HCT116 (cell line): ENCODE results near the gene GOLGA2. TPM values are rescaled to one million over a fixed set of nuclear protein-coding genes. Genes with fewer than 3 reads are reported as not detected.

Source experiments
- ATAC-seq: fragments of 200-7000 bp; cut with Tn5 transposase; 2 replicates; pipeline ENCODE4 v1.9.1; 2020; ENCODE audit warnings: mild to moderate bottlenecking, moderate library complexity
- BruUV-seq: library from RNA; stranded (reverse); fragments of 400-500 nt; replicated peaks from 2 replicates; lab custom pipeline; 2021; lab: Mats Ljungman, UMichigan
- CTCF ChIA-PET: fragments of 300-600 bp; sonication (Branson Sonifier 250); formaldehyde crosslinking; loops from one replicate; lab custom pipeline; 2021; ENCODE audit warnings: antibody characterized with exemption; lab: Charles Lee
- POLR2A ChIA-PET: fragments of 300-600, 350-600 bp; sonication (Branson Sonifier 250); formaldehyde crosslinking; loops from one replicate; lab custom pipeline; 2021; ENCODE audit warnings: antibody characterized with exemption; lab: Charles Lee
- RAD21 ChIA-PET, 2 experiments: fragments of 300-600 bp; sonication (Branson Sonifier 250); formaldehyde crosslinking; loops; one replicate each; lab custom pipeline; 2023; ENCODE audit warnings: low total read pairs in 2 of 2; ENCODE audit not compliant: uncharacterized antibody in 2 of 2, unreplicated experiment in 2 of 2, low non-redundant PET in 1 of 2; lab: Charles Lee
- DNase-seq: peaks from one replicate; pipeline ENCODE4 v3.0.0-alpha.2; 2010; ENCODE audit warnings: low read depth, low spot score
- H2AFZ ChIP-seq: fragments of 200-600 bp; shearing (Covaris generic), sonication (generic); 2 replicates; pipeline ENCODE4 v1.6.1; 2017; ENCODE audit warnings: low read depth, mixed run types, mixed read lengths, antibody characterized with exemption, low read length; ENCODE audit not compliant: poor library complexity, severe bottlenecking
- H3K27ac ChIP-seq: 2 replicates; pipeline ENCODE4 v1.5.1; 2012; ENCODE audit warnings: low read depth, low read length
- H3K27me3 ChIP-seq: fragments of 200-600 bp; sonication (generic); 2 replicates; pipeline ENCODE4 v1.6.1; 2016; ENCODE audit warnings: mixed run types, low read length, mixed read lengths; ENCODE audit not compliant: insufficient read depth
- H3K36me3 ChIP-seq, 2 experiments: fragments of 200-500 bp in 1 of 2; fragments of 200-600 bp in 1 of 2; sonication (Bioruptor generic) in 1 of 2; sonication (generic) in 1 of 2; 2 replicates each; pipeline versions ENCODE4 v1.5.1 to v1.6.1; 2014 to 2016; ENCODE audit warnings: low read length in 2 of 2, inconsistent platforms in 1 of 2, mixed read lengths in 1 of 2, mixed run types in 1 of 2; ENCODE audit not compliant: insufficient read depth in 2 of 2, control insufficient read depth in 1 of 2
- H3K4me1 ChIP-seq, 2 experiments: fragments of 200-600 bp in 1 of 2; sonication (generic) in 1 of 2; 2 replicates each; pipeline versions ENCODE4 v1.5.1 to v1.6.1; 2012 to 2017; ENCODE audit warnings: low read length in 2 of 2, inconsistent platforms in 1 of 2, mild to moderate bottlenecking in 1 of 2, mixed read lengths in 1 of 2, mixed run types in 1 of 2, moderate library complexity in 1 of 2; ENCODE audit not compliant: insufficient read depth in 2 of 2, control insufficient read depth in 1 of 2
- H3K4me2 ChIP-seq: fragments of 200-600 bp; sonication (generic); 2 replicates; pipeline ENCODE4 v1.6.1; 2017; ENCODE audit warnings: mixed run types, low read length, mixed read lengths
- H3K4me3 ChIP-seq, 2 experiments: fragments of 200-600 bp in 1 of 2; sonication (generic) in 1 of 2; replicated peaks in 1 of 2; 2 replicates each; pipeline ENCODE4 v1.5.1; 2011 to 2016; ENCODE audit warnings: low read length in 2 of 2, control low read depth in 1 of 2, low read depth in 1 of 2, mild to moderate bottlenecking in 1 of 2, mixed read lengths in 1 of 2, mixed run types in 1 of 2
- H3K79me2 ChIP-seq: fragments of 200-600 bp; sonication (generic); 2 replicates; pipeline ENCODE4 v1.6.1; 2017; ENCODE audit warnings: mild to moderate bottlenecking, mixed run types, low read length, moderate library complexity, mixed read lengths; ENCODE audit not compliant: insufficient read depth
- H3K9ac ChIP-seq: fragments of 200-600 bp; sonication (generic); 2 replicates; pipeline ENCODE4 v1.6.1; 2016; ENCODE audit warnings: low read length, mixed read lengths
- H3K9me2 ChIP-seq: fragments of 200-600 bp; sonication (generic), shearing (Covaris generic); 2 replicates; pipeline ENCODE4 v1.6.1; 2017; ENCODE audit warnings: mixed run types, mild to moderate bottlenecking, moderate library complexity; ENCODE audit not compliant: insufficient read depth
- H3K9me3 ChIP-seq, 2 experiments: fragments of 200-500 bp in 1 of 2; fragments of 200-600 bp in 1 of 2; sonication (Bioruptor generic) in 1 of 2; sonication (generic) in 1 of 2; 2 replicates each; pipeline ENCODE4 v1.6.1; 2014 to 2017; ENCODE audit warnings: low read length in 2 of 2, mixed read lengths in 2 of 2, inconsistent platforms in 1 of 2, low read depth in 1 of 2, mild to moderate bottlenecking in 1 of 2, mixed run types in 1 of 2, moderate library complexity in 1 of 2; ENCODE audit not compliant: control insufficient read depth in 1 of 2, insufficient read depth in 1 of 2
- H4K20me1 ChIP-seq: fragments of 200-600 bp; sonication (generic), shearing (Covaris generic); 2 replicates; pipeline ENCODE4 v1.6.1; 2017; ENCODE audit warnings: mixed run types, mild to moderate bottlenecking, moderate library complexity; ENCODE audit not compliant: insufficient read depth
- CBX3 ChIP-seq: IDR thresholded peaks from 2 replicates; pipeline ENCODE4 v1.6.1; 2012; ENCODE audit warnings: low read depth
- CEBPB ChIP-seq: IDR thresholded peaks from 2 replicates; pipeline ENCODE4 v1.6.1; 2012; ENCODE audit warnings: low read depth
- EGR1 ChIP-seq: IDR thresholded peaks from 2 replicates; pipeline ENCODE4 v1.6.1; 2012; ENCODE audit warnings: low read depth
- ELF1 ChIP-seq: IDR thresholded peaks from 2 replicates; pipeline ENCODE4 v1.6.1; 2012; ENCODE audit warnings: low read depth, borderline replicate concordance
- EZH2 ChIP-seq: fragments of 200-600 bp; sonication (generic); IDR thresholded peaks from 2 replicates; pipeline ENCODE4 v1.6.1; 2017; ENCODE audit warnings: antibody characterized with exemption, mixed run types
- EZH2phosphoT487 ChIP-seq: fragments of 200-600 bp; IDR thresholded peaks from 2 replicates; pipeline ENCODE4 v1.6.1; 2018; ENCODE audit warnings: antibody characterized with exemption, borderline replicate concordance
- JUND ChIP-seq: IDR thresholded peaks from 2 replicates; pipeline ENCODE4 v1.6.1; 2012
- RAD21 ChIP-seq: IDR thresholded peaks from 2 replicates; pipeline ENCODE4 v1.6.1; 2012; ENCODE audit warnings: low read depth, mild to moderate bottlenecking
- SIN3A ChIP-seq: IDR thresholded peaks from 2 replicates; pipeline ENCODE4 v1.6.1; 2012; ENCODE audit warnings: low read depth
- SP1 ChIP-seq: IDR thresholded peaks from 2 replicates; pipeline ENCODE4 v1.6.1; 2012; ENCODE audit warnings: low read depth
- SRF ChIP-seq: IDR thresholded peaks from 2 replicates; pipeline ENCODE4 v1.6.1; 2012; ENCODE audit warnings: low read depth
- YY1 ChIP-seq: IDR thresholded peaks from 2 replicates; pipeline ENCODE4 v1.6.1; 2011; ENCODE audit warnings: low read length, low read depth, moderate library complexity, mild to moderate bottlenecking; ENCODE audit not compliant: insufficient replicate concordance; ENCODE audit errors: extremely low read depth
- ZFX ChIP-seq: fragments of 450-650 bp; IDR thresholded peaks from 2 replicates; pipeline ENCODE4 v1.6.1; 2017
- intact Hi-C: fragments of 100-400 bp; cut with micrococcal nuclease; formaldehyde crosslinking; loops from 2 replicates; pipeline ENCODE4 v1.10.0; 2022
- total RNA-seq: library from RNA; stranded (reverse); gene quantifications from one replicate; pipeline ENCODE4 v1.2.1, GENCODE V29; 2021; ENCODE audit not compliant: unreplicated experiment
- TF ChIP-seq, protein P1 (sequence below): IDR thresholded peaks from 2 replicates; pipeline ENCODE4 v1.6.1; 2011; ENCODE audit warnings: mild to moderate bottlenecking, low read length, moderate library complexity; ENCODE audit not compliant: insufficient replicate concordance; ENCODE audit errors: extremely low read depth
- TF ChIP-seq, protein P2 (sequence below): IDR thresholded peaks from 2 replicates; pipeline ENCODE4 v1.6.1; 2012
- TF ChIP-seq, protein P3 (sequence below), 3 experiments: fragments of 200-600 bp in 1 of 3; sonication (generic) in 1 of 3; IDR thresholded peaks in 2 of 3; conservative IDR thresholded peaks in 1 of 3; 2 replicates each; pipeline ENCODE4 v1.5.1; 2012 to 2017; ENCODE audit warnings: low read depth in 2 of 3, low read length in 2 of 3, antibody characterized with exemption in 1 of 3, borderline replicate concordance in 1 of 3, control low read depth in 1 of 3, mild to moderate bottlenecking in 1 of 3, mixed read lengths in 1 of 3, mixed run types in 1 of 3, moderate library complexity in 1 of 3; ENCODE audit not compliant: insufficient read depth in 1 of 3
- TF ChIP-seq, protein P4 (sequence below): IDR thresholded peaks from 2 replicates; pipeline ENCODE4 v1.6.1; 2012; ENCODE audit warnings: low read depth
- TF ChIP-seq, protein P5 (sequence below): IDR thresholded peaks from 2 replicates; pipeline ENCODE4 v1.6.1; 2012

The GOLGA2 gene
- total RNA-seq, 1 experiment from 2014 or later = 67.0 TPM

DNA sequence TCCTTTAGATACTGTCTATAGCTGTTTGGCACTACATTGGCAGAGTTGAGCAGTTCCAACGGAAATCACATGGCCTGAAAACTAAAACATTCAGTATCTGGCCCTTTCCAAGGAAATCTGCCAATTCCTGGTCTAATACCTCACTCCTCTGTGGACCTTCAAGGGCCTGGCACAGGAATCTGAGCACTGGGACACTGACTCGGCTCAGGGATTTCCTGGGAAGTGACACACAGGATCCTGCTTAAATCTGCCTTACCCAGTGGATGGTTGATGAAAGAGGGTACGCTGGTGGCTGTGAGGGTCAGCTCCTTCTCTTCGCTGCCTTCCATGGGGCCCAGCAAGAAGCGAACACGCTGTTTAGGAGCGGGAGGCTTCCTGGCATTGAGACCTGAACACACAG, 45.5 kb upstream of the GOLGA2 start (continued):
- TF ChIP-seq, protein P1, sequence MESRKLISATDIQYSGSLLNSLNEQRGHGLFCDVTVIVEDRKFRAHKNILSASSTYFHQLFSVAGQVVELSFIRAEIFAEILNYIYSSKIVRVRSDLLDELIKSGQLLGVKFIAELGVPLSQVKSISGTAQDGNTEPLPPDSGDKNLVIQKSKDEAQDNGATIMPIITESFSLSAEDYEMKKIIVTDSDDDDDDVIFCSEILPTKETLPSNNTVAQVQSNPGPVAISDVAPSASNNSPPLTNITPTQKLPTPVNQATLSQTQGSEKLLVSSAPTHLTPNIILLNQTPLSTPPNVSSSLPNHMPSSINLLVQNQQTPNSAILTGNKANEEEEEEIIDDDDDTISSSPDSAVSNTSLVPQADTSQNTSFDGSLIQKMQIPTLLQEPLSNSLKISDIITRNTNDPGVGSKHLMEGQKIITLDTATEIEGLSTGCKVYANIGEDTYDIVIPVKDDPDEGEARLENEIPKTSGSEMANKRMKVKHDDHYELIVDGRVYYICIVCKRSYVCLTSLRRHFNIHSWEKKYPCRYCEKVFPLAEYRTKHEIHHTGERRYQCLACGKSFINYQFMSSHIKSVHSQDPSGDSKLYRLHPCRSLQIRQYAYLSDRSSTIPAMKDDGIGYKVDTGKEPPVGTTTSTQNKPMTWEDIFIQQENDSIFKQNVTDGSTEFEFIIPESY = no peak
- TF ChIP-seq SP1 = no peak
- no peak for TF ChIP-seq EGR1
- TF ChIP-seq JUND = no peak
- TF ChIP-seq EZH2 = no peak
- TF ChIP-seq, protein P2, sequence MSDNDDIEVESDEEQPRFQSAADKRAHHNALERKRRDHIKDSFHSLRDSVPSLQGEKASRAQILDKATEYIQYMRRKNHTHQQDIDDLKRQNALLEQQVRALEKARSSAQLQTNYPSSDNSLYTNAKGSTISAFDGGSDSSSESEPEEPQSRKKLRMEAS = no peak
- no peak for TF ChIP-seq RAD21
- TF ChIP-seq CBX3 = no peak
- TF ChIP-seq EZH2phosphoT487 = no peak
- TF ChIP-seq SRF = no peak
- no peak for TF ChIP-seq CEBPB

DNA sequence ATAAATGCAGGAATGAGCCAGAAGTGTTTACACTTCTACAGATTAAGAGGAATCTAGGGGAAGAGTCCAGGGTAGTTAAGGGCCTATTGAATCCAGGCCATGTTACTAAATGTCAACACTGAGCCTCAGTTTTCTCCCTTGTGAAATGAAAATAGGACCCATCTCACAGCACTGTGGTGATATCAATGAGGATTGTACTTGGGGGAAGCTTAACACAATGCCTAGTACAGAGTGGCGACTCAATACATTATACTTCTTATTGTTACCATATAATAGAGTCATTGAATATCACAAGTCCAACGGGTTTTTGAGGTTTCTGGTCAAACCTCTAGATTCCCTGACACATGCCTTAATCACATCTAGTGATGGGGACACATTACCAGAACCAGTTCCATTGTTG, 41.8 kb upstream of the GOLGA2 start:
- CTCF ChIA-PET = no interaction called here
- peaks cover 4 to 7% of the 10 kb centered on the region in 2 experiments for H3K4me1 ChIP-seq
- BruUV-seq = no TSS peak
- TF ChIP-seq YY1 = no peak
- TF ChIP-seq, protein P2 = no peak
- TF ChIP-seq, protein P3, sequence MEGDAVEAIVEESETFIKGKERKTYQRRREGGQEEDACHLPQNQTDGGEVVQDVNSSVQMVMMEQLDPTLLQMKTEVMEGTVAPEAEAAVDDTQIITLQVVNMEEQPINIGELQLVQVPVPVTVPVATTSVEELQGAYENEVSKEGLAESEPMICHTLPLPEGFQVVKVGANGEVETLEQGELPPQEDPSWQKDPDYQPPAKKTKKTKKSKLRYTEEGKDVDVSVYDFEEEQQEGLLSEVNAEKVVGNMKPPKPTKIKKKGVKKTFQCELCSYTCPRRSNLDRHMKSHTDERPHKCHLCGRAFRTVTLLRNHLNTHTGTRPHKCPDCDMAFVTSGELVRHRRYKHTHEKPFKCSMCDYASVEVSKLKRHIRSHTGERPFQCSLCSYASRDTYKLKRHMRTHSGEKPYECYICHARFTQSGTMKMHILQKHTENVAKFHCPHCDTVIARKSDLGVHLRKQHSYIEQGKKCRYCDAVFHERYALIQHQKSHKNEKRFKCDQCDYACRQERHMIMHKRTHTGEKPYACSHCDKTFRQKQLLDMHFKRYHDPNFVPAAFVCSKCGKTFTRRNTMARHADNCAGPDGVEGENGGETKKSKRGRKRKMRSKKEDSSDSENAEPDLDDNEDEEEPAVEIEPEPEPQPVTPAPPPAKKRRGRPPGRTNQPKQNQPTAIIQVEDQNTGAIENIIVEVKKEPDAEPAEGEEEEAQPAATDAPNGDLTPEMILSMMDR (IDR thresholded peaks at IDR 0.05 in 2 of 3, conservative IDR thresholded peaks at IDR 0.05 in 1 of 3; ENCODE audit: borderline replicate concordance in 1 of 3, insufficient read depth in 1 of 3, low read depth in 2 of 3, low read length in 2 of 3) = no peak
- TF ChIP-seq SRF = no peak
- TF ChIP-seq EZH2phosphoT487 = no peak
- TF ChIP-seq, protein P4, sequence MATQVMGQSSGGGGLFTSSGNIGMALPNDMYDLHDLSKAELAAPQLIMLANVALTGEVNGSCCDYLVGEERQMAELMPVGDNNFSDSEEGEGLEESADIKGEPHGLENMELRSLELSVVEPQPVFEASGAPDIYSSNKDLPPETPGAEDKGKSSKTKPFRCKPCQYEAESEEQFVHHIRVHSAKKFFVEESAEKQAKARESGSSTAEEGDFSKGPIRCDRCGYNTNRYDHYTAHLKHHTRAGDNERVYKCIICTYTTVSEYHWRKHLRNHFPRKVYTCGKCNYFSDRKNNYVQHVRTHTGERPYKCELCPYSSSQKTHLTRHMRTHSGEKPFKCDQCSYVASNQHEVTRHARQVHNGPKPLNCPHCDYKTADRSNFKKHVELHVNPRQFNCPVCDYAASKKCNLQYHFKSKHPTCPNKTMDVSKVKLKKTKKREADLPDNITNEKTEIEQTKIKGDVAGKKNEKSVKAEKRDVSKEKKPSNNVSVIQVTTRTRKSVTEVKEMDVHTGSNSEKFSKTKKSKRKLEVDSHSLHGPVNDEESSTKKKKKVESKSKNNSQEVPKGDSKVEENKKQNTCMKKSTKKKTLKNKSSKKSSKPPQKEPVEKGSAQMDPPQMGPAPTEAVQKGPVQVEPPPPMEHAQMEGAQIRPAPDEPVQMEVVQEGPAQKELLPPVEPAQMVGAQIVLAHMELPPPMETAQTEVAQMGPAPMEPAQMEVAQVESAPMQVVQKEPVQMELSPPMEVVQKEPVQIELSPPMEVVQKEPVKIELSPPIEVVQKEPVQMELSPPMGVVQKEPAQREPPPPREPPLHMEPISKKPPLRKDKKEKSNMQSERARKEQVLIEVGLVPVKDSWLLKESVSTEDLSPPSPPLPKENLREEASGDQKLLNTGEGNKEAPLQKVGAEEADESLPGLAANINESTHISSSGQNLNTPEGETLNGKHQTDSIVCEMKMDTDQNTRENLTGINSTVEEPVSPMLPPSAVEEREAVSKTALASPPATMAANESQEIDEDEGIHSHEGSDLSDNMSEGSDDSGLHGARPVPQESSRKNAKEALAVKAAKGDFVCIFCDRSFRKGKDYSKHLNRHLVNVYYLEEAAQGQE = no peak
- no peak for TF ChIP-seq ZFX
- TF ChIP-seq ELF1 = no peak
- TF ChIP-seq EZH2 = no peak
- no peak for TF ChIP-seq EGR1
- TF ChIP-seq, protein P5, sequence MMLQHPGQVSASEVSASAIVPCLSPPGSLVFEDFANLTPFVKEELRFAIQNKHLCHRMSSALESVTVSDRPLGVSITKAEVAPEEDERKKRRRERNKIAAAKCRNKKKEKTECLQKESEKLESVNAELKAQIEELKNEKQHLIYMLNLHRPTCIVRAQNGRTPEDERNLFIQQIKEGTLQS = no peak
- TF ChIP-seq SIN3A = no peak
- TF ChIP-seq RAD21 = no peak
- TF ChIP-seq SP1 = no peak

More for the DNA sequence above, 41.8 kb upstream of the GOLGA2 start:
- Histone ChIP-seq H3K27ac (no peak overlapping the region), H3K4me2 (no peak overlapping the region), H3K9me3 (no peaks in the 10 kb centered on the region), H3K4me3 (no peak overlapping the region), H3K36me3 (peaks cover 8 to 15% of the 10 kb centered on the region in 2 experiments; a peak in 3 of 4 replicates), H4K20me1 (no peaks in the 10 kb centered on the region), H3K27me3 (no peaks in the 10 kb centered on the region), H2AFZ (no peak overlapping the region), H3K9me2 (no peaks in the 10 kb centered on the region), H3K9ac (no peak overlapping the region), H3K79me2 (peaks cover 14% of the 10 kb centered on the region)
- ChIA-PET POLR2A (no interaction called here), RAD21 (interaction anchor here in 1 of 2 experiments (0.8 kb wide), 1 partner anchor 21 kb away, joined by 3 read pairs; no protein-coding TSS in a partner anchor)
- no peak for DNase-seq
- no peak for ATAC-seq
- intact Hi-C loops = no loop called here
